WTC11 (cell line): ENCODE measurements around the gene DYRK1A. TPM values are rescaled to one million over a fixed set of nuclear protein-coding genes. Genes with fewer than 3 reads are reported as not detected.

Experiments
- ATAC-seq: fragments of 200-7000 bp; cut with Tn5 transposase; 2 replicates; pipeline ENCODE4 v1.10.0; 2021; ENCODE audit warnings: mild to moderate bottlenecking, moderate library complexity
- CTCF ChIA-PET: fragments of 300-600 bp; sonication (Branson Sonifier 250); formaldehyde crosslinking; loops from one replicate; lab custom pipeline; 2021; ENCODE audit warnings: antibody characterized with exemption; lab: Charles Lee
- POLR2A ChIA-PET: fragments of 350-600 bp; sonication (Branson Sonifier 250); formaldehyde crosslinking; loops from one replicate; lab custom pipeline; 2021; ENCODE audit warnings: antibody characterized with exemption; lab: Charles Lee
- DNase-seq: peaks from one replicate; pipeline ENCODE4 v3.0.0; 2021; ENCODE audit warnings: low spot score
- H3K27ac Mint-ChIP-seq: 2 replicates; pipeline ENCODE4 v1.8.0; 2021; ENCODE audit warnings: mixed read lengths
- H3K27me3 Mint-ChIP-seq: 2 replicates; pipeline ENCODE4 v1.8.0; 2021; ENCODE audit warnings: low read depth, mild to moderate bottlenecking, moderate library complexity, mixed read lengths
- H3K36me3 Mint-ChIP-seq: 2 replicates; pipeline ENCODE4 v1.8.0; 2021; ENCODE audit warnings: mixed read lengths
- H3K4me1 Mint-ChIP-seq: 2 replicates; pipeline ENCODE4 v1.8.0; 2022; ENCODE audit warnings: mixed read lengths
- H3K4me3 Mint-ChIP-seq: 2 replicates; pipeline ENCODE4 v1.8.0; 2021; ENCODE audit warnings: mild to moderate bottlenecking, moderate library complexity, mixed read lengths
- H3K9me3 Mint-ChIP-seq: 2 replicates; pipeline ENCODE4 v1.8.0; 2021; ENCODE audit warnings: mixed read lengths
- CBFB ChIP-seq: sonication (generic); formaldehyde crosslinking; IDR thresholded peaks from 2 replicates; pipeline ENCODE4 v1.8.1; 2022; ENCODE audit warnings: mild to moderate bottlenecking, low read depth, missing genetic modification reagents
- CREB1 ChIP-seq: sonication (generic); formaldehyde crosslinking; IDR thresholded peaks from 2 replicates; pipeline ENCODE4 v1.8.0; 2023; ENCODE audit warnings: mild to moderate bottlenecking, missing genetic modification reagents
- CREM ChIP-seq: sonication (generic); formaldehyde crosslinking; IDR thresholded peaks from 2 replicates; pipeline ENCODE4 v1.8.1; 2022; ENCODE audit warnings: mild to moderate bottlenecking, missing genetic modification reagents, moderate library complexity
- E2F4 ChIP-seq: sonication (generic); formaldehyde crosslinking; IDR thresholded peaks from 2 replicates; pipeline ENCODE4 v1.8.1; 2022; ENCODE audit warnings: low read depth, mild to moderate bottlenecking, moderate library complexity, missing genetic modification reagents, borderline replicate concordance
- ELF4 ChIP-seq: sonication (generic); formaldehyde crosslinking; IDR thresholded peaks from 2 replicates; pipeline ENCODE4 v1.8.1; 2022; ENCODE audit warnings: low read depth, mild to moderate bottlenecking, moderate library complexity, missing genetic modification reagents
- ERG ChIP-seq: fragments of 250-450 bp; sonication (Bioruptor Pico); IDR thresholded peaks from 2 replicates; pipeline ENCODE4 v1.8.0; 2021; ENCODE audit warnings: mild to moderate bottlenecking
- FOXP1 ChIP-seq: sonication (generic); formaldehyde crosslinking; IDR thresholded peaks from 2 replicates; pipeline ENCODE4 v1.8.0; 2022; ENCODE audit warnings: missing genetic modification reagents, mild to moderate bottlenecking, moderate library complexity, borderline replicate concordance
- GTF2I ChIP-seq: fragments of 250-450 bp; sonication (Bioruptor Pico); conservative IDR thresholded peaks from 2 replicates; pipeline ENCODE4 v1.4.0; 2021; ENCODE audit warnings: mild to moderate bottlenecking
- IRF2 ChIP-seq: sonication (generic); formaldehyde crosslinking; IDR thresholded peaks from 2 replicates; pipeline ENCODE4 v1.8.0; 2022; ENCODE audit warnings: low read depth, missing genetic modification reagents, borderline replicate concordance
- JUN ChIP-seq: sonication (generic); formaldehyde crosslinking; IDR thresholded peaks from 2 replicates; pipeline ENCODE4 v1.8.0; 2023; ENCODE audit warnings: mild to moderate bottlenecking, missing genetic modification reagents
- MYBL2 ChIP-seq: sonication (generic); formaldehyde crosslinking; IDR thresholded peaks from 2 replicates; pipeline ENCODE4 v1.8.1; 2023; ENCODE audit warnings: mild to moderate bottlenecking, moderate library complexity, missing genetic modification reagents
- NFATC4 ChIP-seq: fragments of 250-450 bp; sonication (Bioruptor Pico); IDR thresholded peaks from 2 replicates; pipeline ENCODE4 v1.9.0; 2021; ENCODE audit warnings: mild to moderate bottlenecking
- PRDM15 ChIP-seq: sonication (generic); formaldehyde crosslinking; IDR thresholded peaks from 2 replicates; pipeline ENCODE4 v1.8.0; 2022; ENCODE audit warnings: missing genetic modification reagents
- PRRX2 ChIP-seq: fragments of 250-450 bp; sonication (Bioruptor Pico); IDR thresholded peaks from 2 replicates; pipeline ENCODE4 v1.8.0; 2021; ENCODE audit warnings: mild to moderate bottlenecking
- TEAD4 ChIP-seq: sonication (generic); formaldehyde crosslinking; IDR thresholded peaks from 2 replicates; pipeline ENCODE4 v1.8.0; 2022; ENCODE audit warnings: mild to moderate bottlenecking, missing genetic modification reagents
- ZNF423 ChIP-seq: fragments of 250-450 bp; sonication (Bioruptor Pico); IDR thresholded peaks from 2 replicates; pipeline ENCODE4 v2.1.2; 2022; ENCODE audit warnings: mild to moderate bottlenecking, moderate library complexity
- ZNF671 ChIP-seq: fragments of 250-450 bp; sonication (Bioruptor Pico); IDR thresholded peaks from 2 replicates; pipeline ENCODE4 v1.8.0; 2021; ENCODE audit warnings: mild to moderate bottlenecking
- total RNA-seq: library from RNA; stranded (reverse); gene quantifications from 3 replicates; pipeline ENCODE4 v1.2.3, GENCODE V29; 2021
- TF ChIP-seq, protein P1 (sequence below): fragments of 250-450 bp; sonication (Bioruptor Pico); IDR thresholded peaks from 2 replicates; pipeline ENCODE4 v1.9.0; 2021; ENCODE audit warnings: mild to moderate bottlenecking
- TF ChIP-seq, protein P2 (sequence below): fragments of 250-450 bp; sonication (Bioruptor Pico); IDR thresholded peaks from 2 replicates; pipeline ENCODE4 v1.9.0; 2021; ENCODE audit warnings: moderate library complexity, mild to moderate bottlenecking, inconsistent platforms, borderline replicate concordance
- TF ChIP-seq, protein P3 (sequence below): sonication (generic); formaldehyde crosslinking; IDR thresholded peaks from 2 replicates; pipeline ENCODE4 v1.8.1; 2022; ENCODE audit warnings: mild to moderate bottlenecking, moderate library complexity, missing genetic modification reagents

The DYRK1A gene
- total RNA-seq, 1 experiment from 2014 or later, result 56.5 TPM

DNA sequence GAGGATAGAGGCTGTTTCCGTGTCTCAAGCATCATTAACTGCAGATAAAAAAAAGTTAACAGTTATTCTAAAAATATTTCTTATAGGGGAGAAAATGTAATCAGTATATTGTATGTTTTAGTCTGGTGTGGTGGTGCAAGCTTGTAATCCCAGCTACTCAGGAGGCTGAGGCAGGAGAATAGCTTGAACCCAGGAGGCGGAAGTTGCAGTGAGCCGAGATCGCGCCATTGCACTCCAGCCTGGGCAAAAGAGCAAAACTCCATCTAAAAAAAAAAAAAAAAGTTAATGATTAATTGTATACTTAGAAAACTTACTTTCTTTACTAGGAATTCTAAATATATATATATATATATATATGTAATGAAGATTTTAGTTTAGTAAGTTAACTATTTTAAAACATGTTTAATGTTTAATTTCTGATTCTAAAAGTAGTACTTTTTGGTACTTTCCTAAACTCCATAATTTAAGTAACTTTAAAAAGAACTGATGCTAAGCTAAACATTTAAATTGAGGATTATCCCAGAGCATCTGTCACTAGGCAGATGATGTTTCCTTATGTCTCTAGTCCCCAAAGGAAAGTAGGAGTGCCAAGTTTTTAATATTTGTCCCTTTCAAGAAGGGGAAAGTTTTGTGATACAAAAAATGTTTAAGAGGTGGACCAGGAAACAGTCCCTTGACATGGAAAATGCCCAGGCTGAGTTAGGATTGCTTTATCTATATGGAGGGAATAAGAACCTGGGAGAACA is 66.3 kb downstream of the DYRK1A start (continued):
- TF ChIP-seq, protein P1, sequence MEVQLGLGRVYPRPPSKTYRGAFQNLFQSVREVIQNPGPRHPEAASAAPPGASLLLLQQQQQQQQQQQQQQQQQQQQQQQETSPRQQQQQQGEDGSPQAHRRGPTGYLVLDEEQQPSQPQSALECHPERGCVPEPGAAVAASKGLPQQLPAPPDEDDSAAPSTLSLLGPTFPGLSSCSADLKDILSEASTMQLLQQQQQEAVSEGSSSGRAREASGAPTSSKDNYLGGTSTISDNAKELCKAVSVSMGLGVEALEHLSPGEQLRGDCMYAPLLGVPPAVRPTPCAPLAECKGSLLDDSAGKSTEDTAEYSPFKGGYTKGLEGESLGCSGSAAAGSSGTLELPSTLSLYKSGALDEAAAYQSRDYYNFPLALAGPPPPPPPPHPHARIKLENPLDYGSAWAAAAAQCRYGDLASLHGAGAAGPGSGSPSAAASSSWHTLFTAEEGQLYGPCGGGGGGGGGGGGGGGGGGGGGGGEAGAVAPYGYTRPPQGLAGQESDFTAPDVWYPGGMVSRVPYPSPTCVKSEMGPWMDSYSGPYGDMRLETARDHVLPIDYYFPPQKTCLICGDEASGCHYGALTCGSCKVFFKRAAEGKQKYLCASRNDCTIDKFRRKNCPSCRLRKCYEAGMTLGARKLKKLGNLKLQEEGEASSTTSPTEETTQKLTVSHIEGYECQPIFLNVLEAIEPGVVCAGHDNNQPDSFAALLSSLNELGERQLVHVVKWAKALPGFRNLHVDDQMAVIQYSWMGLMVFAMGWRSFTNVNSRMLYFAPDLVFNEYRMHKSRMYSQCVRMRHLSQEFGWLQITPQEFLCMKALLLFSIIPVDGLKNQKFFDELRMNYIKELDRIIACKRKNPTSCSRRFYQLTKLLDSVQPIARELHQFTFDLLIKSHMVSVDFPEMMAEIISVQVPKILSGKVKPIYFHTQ, result no peak
- TF ChIP-seq FOXP1 (no peak), CREM (no peak)

GRCh38 chr21:37433456-37433840 is 66.9 kb downstream of the DYRK1A start:
- Mint-ChIP-seq H3K4me1 (peaks cover 55% of the 10 kb centered on the region), H3K9me3 (peaks cover 3% of the 10 kb centered on the region), H3K27ac (peak overlapping the region; percentile 88), H3K4me3 (no peak overlapping the region), H3K36me3 (0 out of 2 replicates have a peak, but pooled peaks cover 4% of the 10 kb centered on the region), H3K27me3 (no peaks in the 10 kb centered on the region)
- CTCF ChIA-PET, result no interaction called here
- POLR2A ChIA-PET, result no interaction called here
- DNase-seq (no peak), ATAC-seq (no peak)
- TF ChIP-seq ZNF423 (CRISPR knock-in tag) (no peak), GTF2I (no peak), ERG (CRISPR knock-in tag) (no peak), TEAD4 (CRISPR knock-in tag) (no peak), ZNF671 (CRISPR knock-in tag) (no peak), CBFB (CRISPR knock-in tag) (no peak), MYBL2 (no peak), NFATC4 (CRISPR knock-in tag) (no peak), ELF4 (CRISPR knock-in tag) (no peak), IRF2 (CRISPR knock-in tag) (no peak), CREB1 (CRISPR knock-in tag) (no peak), CREM (no peak), FOXP1 (no peak), PRDM15 (CRISPR knock-in tag) (no peak), JUN (CRISPR knock-in tag) (no peak), PRRX2 (CRISPR knock-in tag) (no peak), E2F4 (CRISPR knock-in tag) (no peak)
- TF ChIP-seq, protein P2, sequence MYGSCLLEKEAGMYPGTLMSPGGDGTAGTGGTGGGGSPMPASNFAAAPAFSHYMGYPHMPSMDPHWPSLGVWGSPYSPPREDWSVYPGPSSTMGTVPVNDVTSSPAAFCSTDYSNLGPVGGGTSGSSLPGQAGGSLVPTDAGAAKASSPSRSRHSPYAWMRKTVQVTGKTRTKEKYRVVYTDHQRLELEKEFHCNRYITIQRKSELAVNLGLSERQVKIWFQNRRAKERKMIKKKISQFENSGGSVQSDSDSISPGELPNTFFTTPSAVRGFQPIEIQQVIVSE (CRISPR knock-in tag), result no peak
- TF ChIP-seq, protein P1, result no peak
- TF ChIP-seq, protein P3, sequence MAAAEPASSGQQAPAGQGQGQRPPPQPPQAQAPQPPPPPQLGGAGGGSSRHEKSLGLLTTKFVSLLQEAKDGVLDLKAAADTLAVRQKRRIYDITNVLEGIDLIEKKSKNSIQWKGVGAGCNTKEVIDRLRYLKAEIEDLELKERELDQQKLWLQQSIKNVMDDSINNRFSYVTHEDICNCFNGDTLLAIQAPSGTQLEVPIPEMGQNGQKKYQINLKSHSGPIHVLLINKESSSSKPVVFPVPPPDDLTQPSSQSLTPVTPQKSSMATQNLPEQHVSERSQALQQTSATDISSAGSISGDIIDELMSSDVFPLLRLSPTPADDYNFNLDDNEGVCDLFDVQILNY (CRISPR knock-in tag), result no peak
